IPS-NIHi7 (cell line): Measurements from ENCODE around the gene ANKS1B.
"Not testable (repeated sequence)": the region's sequence is repeated elsewhere in the genome, so short reads cannot be mapped to it uniquely, and the experiment has no call there.

Experiments
- DNase-seq: peaks from one replicate; pipeline ENCODE4 v3.0.0; 2012; ENCODE audit warnings: mixed read lengths; ENCODE audit errors: extremely low spot score

The ANKS1B gene

DNA sequence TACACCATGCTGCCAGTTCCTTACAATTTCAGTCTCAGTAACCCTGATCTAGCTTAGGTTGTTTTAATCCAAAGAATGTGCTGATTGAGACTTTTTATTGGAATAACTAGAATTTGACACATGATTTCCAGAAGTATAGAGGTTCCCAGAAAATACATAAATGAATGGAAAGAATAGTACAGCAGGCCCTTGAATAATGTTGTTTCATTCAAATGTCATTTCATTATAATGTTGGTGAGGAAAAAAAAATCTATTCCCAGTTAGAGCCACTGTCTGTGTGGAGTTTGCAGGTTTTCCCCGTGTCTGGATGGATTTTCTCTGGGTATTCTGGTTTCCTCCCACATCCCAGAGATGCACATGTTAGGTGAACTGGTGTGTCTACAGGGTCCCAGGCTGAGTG is 610.7 kb downstream of the ANKS1B start:
- DNase-seq: no peak

DNA sequence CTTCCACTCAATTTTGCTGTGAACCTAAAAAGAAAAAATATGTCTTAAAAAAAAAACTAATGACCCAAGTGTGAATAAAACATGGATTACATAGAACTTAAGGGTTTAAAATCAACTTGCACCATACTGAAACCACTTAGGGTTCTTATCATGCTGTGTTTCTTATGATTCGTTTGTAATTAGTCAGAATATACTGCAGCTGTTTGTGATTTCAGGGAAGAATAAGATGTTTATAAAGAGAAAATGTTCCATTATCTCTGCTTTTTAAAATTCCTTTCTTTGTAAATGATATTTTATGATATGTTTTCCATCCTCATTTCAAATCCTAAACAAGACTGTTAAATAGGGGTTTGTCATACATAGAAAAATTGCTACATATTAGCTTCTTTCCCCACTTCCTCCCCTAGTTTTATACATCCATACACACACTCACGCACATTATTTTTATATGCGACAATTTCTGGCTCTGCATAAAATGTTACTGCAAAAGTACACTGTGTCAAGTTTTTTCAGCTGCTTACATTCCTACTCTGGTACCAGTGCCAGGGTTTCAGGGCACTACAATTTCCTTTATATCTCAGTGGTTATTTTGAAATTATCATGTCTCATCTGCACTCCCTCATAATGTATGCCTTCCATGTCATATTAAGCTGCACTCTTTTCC is 612.3 kb downstream of the ANKS1B start:
- DNase-seq: no peak

DNA sequence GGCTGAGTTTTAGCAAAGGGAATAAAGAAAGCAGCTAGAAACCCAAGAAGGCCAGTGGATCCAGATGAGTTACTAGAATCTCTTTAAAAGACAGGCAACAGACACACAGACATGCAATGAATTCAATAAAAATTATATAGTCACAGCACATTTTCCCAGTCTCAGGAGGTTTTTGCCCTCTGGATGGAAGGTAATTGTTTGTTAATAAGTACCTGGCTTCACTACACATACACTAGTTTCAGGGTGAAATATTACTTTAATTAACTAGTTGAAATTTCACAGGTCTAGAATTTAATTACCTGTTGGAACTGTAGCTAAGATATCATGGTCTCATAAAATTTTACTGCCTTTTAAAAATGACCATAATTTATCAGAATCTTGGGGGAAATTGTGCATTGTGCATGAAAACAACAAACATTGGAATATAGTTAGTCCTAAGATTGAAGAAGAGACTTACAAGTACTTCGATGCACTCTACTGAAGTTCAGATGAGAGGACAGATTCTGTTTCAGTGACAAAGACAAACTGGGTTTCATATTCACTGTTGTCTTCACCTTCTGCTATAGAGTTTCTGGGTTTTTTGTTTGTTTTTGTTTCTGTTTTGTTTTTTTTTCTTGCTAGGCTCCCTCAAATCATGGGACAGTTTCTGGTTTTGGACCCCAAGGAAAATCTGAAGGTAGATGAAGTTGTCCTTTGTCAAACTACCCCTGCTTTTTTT is 614.2 kb downstream of the ANKS1B start:
- DNase-seq: no peak

DNA sequence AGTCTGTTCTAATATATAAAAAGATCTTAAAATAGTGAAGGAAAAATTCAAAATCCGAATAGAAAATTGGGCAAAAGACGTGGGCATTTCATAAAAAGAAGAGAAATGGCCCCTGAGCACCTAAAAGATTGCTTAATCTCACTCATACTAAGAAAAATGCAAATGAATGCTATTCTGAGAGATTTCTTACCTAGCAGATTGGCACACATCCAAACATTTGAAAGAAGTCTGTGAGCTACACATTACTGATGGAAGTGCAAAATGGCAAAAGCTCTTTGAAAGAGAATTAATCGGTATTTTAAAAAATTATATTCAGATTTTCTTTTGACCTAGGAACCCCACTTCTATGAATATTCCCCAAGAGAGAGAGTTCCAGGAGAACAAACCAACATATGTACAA is 617.6 kb downstream of the ANKS1B start:
- DNase-seq: no peak

DNA sequence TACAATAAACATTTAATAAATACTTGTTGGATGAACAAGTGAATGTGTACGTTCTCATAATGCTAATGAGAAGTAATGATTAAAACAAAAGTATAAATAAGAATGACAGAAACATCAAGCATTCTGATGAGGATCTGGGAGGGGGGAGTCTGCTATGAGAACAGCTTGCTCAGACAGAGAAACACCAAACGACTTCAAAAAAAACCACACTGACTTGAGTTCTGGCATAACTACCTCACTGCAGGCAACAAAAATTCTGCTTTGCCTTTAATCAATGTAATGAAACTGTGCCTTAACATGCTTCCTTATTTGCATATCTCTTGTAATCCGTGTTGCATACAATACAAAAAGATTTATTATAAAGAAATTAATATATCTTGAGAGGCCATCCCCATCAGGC is 632.5 kb downstream of the ANKS1B start:
- no peak for DNase-seq

DNA sequence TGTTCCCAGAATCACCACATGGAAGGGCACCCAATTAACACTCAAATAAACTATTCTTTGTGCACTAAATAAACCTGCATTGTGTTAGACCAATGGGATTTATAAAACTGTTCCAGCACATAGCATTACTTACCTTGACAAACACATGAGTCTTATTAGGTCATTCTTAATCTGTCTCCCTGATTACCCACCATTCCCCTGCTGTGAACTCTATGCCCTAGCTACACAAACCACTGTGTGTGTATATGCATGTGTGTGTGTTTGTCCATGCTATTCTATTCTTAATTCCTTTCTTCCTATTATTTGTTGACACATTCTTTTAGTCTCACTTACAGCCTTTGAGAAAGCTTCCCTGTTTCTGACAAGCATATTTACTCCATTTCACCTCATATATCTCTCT is 640.8 kb downstream of the ANKS1B start:
- no peak for DNase-seq

DNA sequence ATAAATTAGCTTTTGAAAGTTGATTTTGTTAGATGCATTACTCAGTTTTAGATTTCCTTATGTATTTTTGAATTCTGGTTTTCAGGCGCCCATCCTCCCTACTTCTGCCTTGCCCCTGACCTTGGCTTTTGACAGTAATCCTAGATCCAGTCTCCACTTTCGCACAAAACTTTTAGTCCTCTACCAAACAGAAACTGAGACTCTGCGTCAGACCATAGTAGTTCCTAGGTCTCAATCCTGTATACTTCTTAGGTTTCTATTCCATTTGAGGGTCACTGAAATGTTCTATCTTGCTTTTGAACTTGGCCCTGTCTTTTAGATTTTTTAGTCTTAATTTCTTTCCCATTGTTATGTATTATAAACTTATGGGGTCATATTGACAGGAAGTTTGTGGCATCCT is 645.1 kb downstream of the ANKS1B start:
- no peak for DNase-seq

DNA sequence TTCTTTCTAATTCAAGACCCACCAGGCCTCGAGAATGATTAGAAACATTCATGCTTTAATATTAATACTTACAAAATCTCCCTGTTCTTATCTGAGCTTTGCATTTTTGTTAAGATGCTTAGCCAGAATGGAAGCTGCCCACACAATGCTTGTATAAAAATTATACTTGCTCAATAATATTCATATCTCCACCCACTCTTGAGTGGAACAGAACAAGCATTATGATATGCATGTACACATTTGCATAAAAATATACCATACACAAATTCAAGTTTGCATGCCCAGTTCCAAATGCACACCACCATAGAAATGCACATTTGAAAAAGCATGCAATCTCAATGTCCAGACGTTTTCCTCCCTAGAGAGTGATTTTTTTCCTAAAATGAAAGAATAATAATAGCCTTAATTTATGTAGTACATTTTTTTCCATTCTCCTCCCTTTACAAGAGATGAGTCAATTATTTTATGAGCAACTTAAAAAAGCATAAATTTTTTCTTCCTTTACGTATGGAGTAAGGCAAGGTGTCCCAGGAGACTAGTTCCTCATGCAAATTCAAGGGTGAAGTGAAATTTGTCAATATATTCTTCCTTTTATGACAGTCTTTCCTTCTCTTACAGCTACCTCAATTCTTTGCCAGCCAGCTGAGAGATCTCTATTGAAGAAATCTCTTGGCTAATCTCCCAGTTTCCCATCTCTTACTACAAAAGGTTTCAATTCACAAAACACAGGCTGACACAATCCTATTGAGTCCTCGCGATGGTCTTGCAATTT is 650.3 kb downstream of the ANKS1B start:
- no peak for DNase-seq

DNA sequence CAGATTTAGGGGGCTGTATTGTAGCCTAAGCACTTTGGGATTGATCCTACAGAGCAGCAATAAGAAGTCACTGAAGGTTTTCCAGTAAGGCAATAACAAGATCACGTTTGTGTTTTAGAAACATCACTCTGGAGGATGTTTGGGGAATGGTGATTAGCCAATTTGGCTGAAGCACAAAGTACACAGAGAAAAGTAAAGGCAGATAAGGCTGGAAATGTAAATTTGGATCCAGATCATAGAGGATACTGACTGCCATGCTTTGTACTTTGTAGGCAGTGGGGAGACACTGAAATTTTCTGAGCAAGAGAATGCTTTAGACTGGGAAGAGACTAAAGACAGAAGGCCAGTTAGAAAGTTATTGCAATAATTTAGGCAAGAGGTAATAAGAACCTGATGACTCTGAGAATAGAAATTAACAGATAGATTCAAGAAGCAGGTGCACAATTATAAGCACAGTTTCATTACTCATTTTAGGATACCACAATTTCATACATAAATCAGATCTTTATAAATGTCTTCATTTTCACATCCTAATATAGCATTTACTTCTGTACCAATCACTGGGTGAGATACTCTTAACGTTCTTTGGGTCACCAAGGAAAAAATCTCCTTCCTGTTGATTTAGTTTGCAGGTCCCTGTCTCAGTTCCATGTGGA is 651.7 kb downstream of the ANKS1B start:
- no peak for DNase-seq

DNA sequence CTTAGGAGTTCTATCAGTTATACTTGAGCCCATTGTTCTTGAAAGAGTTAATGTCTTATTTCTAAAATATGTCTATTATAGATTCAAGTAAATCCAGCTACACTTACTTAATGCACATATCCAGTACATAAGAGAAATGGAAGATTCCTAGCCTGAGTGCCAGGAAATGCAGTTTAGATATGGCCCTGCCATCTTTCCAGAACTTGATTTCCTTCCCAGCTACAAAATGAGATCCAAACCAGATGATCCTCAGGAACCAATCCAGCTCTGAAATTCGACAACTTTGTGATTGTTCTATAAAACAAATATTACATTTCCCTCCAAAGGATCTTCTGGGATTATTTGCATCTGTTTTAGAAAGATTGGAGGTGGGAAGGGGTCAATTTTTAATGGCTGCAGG is 654.5 kb downstream of the ANKS1B start:
- no peak for DNase-seq

DNA sequence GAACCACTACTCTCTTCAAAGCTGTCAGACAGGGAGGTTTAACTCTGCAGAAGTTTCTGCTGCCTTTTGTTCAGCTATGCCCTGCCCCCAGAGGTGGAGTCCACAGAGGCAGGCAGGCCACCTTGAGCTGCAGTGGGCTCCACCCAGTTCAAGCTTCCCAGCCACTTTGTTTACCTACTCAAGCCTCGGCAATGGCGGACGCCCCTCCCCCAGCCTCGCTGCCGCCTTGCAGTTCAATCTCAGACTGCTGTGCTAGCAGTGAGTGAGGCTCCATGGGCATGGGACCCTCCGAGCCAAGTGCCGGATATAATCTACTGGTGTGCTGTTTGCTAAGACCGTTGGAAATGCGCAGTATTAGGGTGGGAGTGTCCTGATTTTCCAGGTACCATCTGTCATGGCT is 663.5 kb downstream of the ANKS1B start:
- not testable (repeated sequence) for DNase-seq

DNA sequence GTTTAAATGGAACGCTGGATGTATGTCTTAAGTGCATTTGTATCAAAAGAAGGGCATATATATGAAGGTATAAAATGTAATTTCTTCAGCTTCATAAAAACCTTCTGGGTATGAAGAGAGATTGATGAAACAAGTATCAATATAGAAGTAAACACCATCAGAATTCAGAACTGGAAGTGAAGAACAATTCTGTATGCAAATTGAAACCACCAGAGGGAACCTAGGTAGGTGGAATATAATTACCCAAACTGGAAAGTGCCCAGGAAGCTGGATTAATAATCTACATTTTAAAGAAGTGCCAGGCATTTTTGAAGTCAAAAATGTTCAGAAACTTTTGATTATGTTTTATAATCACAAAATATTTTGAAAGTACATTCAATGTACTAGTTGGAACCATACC is 673.4 kb downstream of the ANKS1B start:
- no peak for DNase-seq

DNA sequence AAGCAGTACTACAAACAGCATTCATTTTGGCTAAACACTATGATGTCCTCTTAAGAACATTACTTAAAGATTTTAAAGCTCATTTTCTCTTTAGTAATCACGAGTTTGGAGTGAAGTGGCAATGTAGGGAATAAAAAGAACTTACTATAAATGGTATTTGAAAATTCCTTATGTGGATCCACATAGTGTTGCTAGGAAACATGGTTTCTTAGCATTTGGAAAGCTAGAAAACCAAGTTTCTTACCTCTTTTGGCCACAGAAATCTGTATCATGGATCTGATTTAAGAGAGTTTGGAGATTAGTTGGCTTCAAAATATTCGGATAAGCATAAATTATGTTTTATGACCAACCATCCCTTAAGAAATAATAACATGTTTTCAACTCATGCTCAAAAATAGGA is 674.9 kb downstream of the ANKS1B start:
- DNase-seq: no peak

DNA sequence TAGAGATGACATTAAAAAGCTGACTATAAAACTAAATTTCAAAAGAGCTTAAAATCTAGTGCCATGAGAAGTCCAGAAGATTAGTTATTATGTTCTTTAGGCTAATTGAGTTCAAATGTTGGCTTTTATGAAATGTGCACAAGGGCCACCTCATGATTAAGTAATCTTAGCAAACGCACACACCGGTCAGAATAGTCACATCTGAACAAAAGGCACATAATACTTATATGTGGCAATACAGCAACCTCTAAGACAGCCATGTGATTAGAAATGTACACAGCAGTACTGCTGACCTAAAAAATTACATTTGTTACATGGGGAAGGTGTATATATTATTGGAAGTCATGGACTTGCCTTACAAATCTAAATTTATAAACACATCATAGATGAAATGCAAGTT is 681.9 kb downstream of the ANKS1B start:
- no peak for DNase-seq

DNA sequence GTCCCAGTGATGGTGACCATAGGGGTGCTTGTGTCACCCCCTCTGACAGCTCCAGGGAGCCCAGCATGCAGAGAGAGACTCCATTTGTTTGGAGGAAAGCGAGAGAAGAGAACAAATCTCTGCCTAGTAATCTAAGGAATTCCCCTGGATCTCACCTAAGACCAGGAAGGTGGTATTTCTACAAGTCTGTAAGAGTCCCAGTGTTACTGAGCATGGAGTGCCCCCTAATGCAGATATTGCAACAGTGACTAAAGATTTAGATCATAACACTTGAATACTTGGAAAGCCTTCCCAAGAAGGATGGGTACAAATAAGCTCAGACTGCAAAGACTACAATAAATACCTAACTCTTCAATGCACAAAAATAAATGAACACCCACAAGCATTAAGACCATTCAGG is 697.6 kb downstream of the ANKS1B start:
- DNase-seq: peak; percentile 13

DNA sequence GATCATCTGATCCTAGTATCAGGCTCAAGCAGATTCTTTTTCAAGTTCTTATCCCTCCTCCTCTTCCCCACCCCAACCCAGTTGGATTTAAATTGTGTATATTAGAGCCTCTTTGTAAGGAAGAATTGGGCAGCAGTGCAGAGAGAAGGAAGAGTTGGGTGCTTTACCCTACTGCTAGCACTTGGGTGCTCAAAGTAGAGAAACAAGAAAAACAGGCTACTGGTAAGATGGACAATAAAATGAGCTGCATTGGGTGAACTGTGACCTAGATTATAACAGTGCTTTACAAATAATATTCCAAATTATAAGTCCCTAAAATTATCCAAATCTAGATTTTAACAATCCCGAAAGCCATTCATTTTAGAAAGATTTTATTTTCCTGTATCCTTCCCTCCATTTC is 700.6 kb downstream of the ANKS1B start:
- no peak for DNase-seq

DNA sequence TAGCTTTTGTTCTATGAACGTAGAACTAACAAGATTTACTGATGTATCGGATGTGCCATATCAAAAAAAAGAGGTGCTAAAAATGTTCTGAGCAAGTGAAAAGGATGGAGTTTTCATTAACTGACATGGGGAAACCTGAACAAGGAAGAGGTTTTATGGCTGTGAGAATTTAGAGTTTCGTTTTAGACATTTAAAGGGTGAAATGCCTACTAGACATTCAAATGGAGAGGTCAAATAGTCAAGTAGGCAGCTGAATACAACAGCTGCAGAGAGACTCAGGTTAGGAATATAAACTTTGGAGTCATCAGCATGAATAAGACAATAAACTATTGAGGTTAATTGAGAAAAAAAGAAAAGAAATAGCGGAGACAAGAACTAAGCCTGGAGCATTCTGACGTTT is 702.1 kb downstream of the ANKS1B start:
- no peak for DNase-seq

DNA sequence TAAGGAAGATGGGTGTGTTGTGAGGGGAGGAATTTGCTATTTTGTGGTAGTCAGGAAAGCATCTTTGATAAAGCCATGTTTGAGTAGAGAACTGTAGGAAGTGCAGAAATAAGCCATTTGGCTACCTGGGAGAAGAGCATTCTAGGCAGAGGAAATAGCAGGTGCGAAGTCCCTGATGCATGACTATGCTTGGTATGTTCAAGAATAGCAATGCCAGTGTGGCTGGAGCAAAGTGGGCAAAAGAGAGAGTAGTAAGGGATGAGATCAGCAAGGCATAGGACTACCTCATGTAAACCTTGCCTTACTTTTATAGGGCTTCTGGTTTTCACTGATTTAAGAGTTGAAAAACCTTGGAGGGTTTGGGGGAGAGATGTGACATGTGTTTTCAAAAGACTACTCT is 702.6 kb downstream of the ANKS1B start:
- DNase-seq: no peak

DNA sequence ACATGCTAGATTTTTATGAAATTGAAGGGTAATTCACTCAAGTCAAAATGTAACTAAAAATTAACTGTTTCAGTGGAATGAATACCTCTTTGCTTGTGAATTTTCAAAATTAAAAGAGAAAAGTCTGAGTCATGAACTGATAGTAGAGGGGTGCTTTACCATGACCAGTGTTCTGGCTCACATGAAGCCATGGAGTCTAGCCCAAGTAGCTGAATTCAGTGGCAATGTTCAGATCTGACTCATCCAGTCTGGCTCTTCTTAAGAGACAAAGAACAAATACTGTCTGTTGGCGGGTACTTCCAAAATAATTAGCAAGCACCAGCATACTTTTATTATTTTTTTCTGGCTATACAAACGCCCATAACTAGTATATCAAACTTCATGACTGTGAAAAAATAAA is 703.5 kb downstream of the ANKS1B start:
- no peak for DNase-seq

DNA sequence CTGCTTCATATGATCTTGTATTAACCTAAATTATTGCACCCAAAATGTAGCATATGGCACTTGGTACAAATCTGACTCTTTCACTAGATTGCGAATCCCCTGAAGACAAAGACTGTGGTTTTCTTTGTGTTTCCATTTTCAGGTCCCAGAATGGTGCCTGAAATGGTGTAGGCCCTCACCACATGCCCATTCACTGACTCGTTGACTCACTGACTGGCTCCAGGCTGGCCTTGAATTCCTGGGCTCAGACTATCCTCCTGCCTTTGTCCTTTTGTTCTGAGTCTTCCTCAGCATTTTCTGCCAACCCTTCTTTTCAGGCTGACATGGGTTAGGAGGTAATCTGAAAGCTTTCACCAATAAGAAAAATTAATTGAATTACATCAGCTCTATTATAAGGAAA is 705.8 kb downstream of the ANKS1B start:
- DNase-seq: no peak

DNA sequence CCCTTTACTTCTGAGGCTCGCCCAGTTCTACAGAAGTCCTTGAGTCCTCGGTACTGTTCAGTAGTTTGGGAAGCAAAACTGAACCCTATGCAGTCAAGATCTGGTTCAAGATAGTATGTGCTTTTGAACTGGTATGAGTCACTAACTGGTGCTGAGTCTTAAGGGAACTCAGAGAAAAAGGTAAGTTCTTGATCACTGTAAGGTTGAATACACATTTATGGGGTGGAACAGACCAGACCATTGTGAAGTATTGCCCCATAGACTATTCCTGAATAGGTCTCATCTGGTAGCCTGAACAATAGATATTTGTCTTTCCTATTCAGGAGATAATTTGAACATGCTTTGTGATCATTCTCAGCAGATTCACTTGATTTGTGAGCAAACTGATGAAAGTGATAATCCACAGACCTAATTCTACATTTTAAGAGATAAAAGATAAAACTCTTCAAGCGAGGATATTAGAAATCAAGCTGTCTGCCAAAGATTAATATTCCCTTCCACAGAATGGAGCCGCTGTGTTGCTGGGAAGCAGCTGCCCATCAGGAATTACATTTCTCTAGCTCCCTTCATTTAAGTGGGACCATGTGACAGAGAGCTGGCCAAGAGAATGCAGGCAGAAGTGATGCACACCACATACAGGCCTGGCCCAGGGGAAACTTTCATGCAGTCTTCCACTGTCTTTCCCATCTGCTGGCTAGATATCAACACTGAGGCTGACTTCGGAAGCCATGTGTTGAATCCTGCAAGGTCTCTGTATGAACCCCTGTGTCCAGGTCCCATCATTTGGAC is 707.0 kb downstream of the ANKS1B start:
- DNase-seq: no peak

DNA sequence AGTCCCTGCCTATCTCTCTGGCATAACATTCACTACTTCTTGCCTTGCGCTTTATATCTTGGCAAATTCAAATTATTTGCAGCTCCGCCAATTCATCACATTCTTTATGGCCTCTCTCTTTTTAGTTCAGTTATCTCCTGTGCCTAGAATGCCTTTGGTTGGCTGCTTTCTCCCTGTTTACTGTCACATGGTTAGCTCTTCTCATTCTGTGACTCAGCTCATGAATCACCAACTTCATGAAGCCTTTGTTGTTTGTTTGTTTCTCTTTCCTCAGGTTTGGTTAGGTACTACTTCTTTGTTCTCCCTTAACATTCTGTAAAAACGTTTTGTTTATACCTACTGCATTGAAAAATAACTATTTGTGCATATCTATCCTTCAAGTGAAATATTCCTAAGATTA is 713.7 kb downstream of the ANKS1B start:
- no peak for DNase-seq
